NCI-H146 treated with DMSO at 0.1 percent for 48 hours (cell line): ENCODE measurements around the gene PEX13.
"Not testable (repeated sequence)": the region's sequence is repeated elsewhere in the genome, so short reads cannot be mapped to it uniquely, and the experiment has no call there.

ENCODE experiments used
- DNase-seq: peaks from one replicate; lab custom pipeline; 2025; ENCODE audit not compliant: unreplicated experiment; lab: John Stamatoyannopoulos, UW

The PEX13 gene

GRCh38 chr2:61006486-61007105, 10.9 kb upstream of the PEX13 start:
- no peak for DNase-seq

GRCh38 chr2:61009355-61009754, 8.2 kb upstream of the PEX13 start:
- no peak for DNase-seq

GRCh38 chr2:61011678-61012077, 5.8 kb upstream of the PEX13 start:
- DNase-seq, result no peak

- not testable (repeated sequence) for DNase-seq
These were observed 5.2 kb upstream of the PEX13 start for GRCh38 chr2:61012303-61012702.

- no peak for DNase-seq
These were observed 4.1 kb upstream of the PEX13 start for GRCh38 chr2:61013382-61013781.

GRCh38 chr2:61014763-61015162, 2.8 kb upstream of the PEX13 start:
- DNase-seq, result no peak

- no peak for DNase-seq
These were observed 1.5 kb upstream of the PEX13 start for GRCh38 chr2:61015976-61016375.

- DNase-seq, result no peak
These were observed 1.0 kb upstream of the PEX13 start for GRCh38 chr2:61016392-61017002.

- peak; percentile 63 for DNase-seq
These were observed 441 bp upstream of the PEX13 start for GRCh38 chr2:61017003-61017555.

- DNase-seq, result no peak
These were observed 817 bp downstream of the PEX13 start for GRCh38 chr2:61018318-61018755.

GRCh38 chr2:61018798-61019197, 1.3 kb downstream of the PEX13 start:
- no peak for DNase-seq

GRCh38 chr2:61021228-61021660, 3.7 kb downstream of the PEX13 start:
- DNase-seq, result no peak

- no peak for DNase-seq
These were observed 6.2 kb downstream of the PEX13 start for GRCh38 chr2:61023670-61024069.

- no peak for DNase-seq
These were observed 12.0 kb downstream of the PEX13 start for GRCh38 chr2:61029533-61029932.

GRCh38 chr2:61034592-61034991, 17.1 kb downstream of the PEX13 start:
- DNase-seq, result not testable (repeated sequence)

GRCh38 chr2:61036643-61037042, 19.1 kb downstream of the PEX13 start:
- not testable (repeated sequence) for DNase-seq

- no peak for DNase-seq
These were observed 25.3 kb downstream of the PEX13 start for GRCh38 chr2:61042807-61043206.

- no peak for DNase-seq
These were observed 27.1 kb downstream of the PEX13 start for GRCh38 chr2:61044636-61045035.

GRCh38 chr2:61045226-61045625, 27.7 kb downstream of the PEX13 start:
- no peak for DNase-seq

- DNase-seq, result no peak
These were observed 28.5 kb downstream of the PEX13 start for GRCh38 chr2:61045999-61046398.

GRCh38 chr2:61055557-61055956, 38.0 kb downstream of the PEX13 start:
- DNase-seq, result no peak

- DNase-seq, result no peak
These were observed 40.0 kb downstream of the PEX13 start for GRCh38 chr2:61057562-61057961.

GRCh38 chr2:61059382-61059781, 41.9 kb downstream of the PEX13 start:
- DNase-seq, result no peak
